Right renal cortex interstitium (tissue), 3 donors: ENCODE data around the gene RAPGEF5. TPM values are rescaled to one million over a fixed set of nuclear protein-coding genes. Genes with fewer than 3 reads are reported as not detected.

Experiments used
- DNase-seq, 3 donors: peaks; one replicate each; pipeline ENCODE4 v3.0.0-alpha.2; 2013; ENCODE audit warnings: low read depth in 3 of 3, low spot score in 2 of 3
- polyA plus RNA-seq, 3 donors: library from polyadenylated mRNA; unstranded; fragments of 120-200 nt; gene quantifications; one replicate each; pipeline ENCODE4 v1.2.1, GENCODE V29; 2013; ENCODE audit not compliant: insufficient read length in 3 of 3

RAPGEF5 gene
- polyA plus RNA-seq, 3 donors: 37.3 to 42.1 (median 38.1) TPM

GRCh38 chr7:22351329-22351692, 5.6 kb downstream of the RAPGEF5 start:
- no peak for DNase-seq

GRCh38 chr7:22350466-22351328, 6.3 kb downstream of the RAPGEF5 start:
- no peak for DNase-seq

GRCh38 chr7:22348379-22348778, 8.6 kb downstream of the RAPGEF5 start:
- DNase-seq: no peak

- no peak for DNase-seq
These were observed 10.4 kb downstream of the RAPGEF5 start for GRCh38 chr7:22346383-22347107.

- no peak for DNase-seq
These were observed 12.3 kb downstream of the RAPGEF5 start for GRCh38 chr7:22344655-22345054.

GRCh38 chr7:22343612-22344011, 13.3 kb downstream of the RAPGEF5 start:
- DNase-seq: no peak

GRCh38 chr7:22343071-22343470, 13.9 kb downstream of the RAPGEF5 start:
- DNase-seq: no peak

- no peak for DNase-seq
These were observed 17.1 kb downstream of the RAPGEF5 start for GRCh38 chr7:22339725-22340390.

- DNase-seq: no peak
These were observed 18.1 kb downstream of the RAPGEF5 start for GRCh38 chr7:22338877-22339276.

- DNase-seq: no peak
These were observed 18.5 kb downstream of the RAPGEF5 start for GRCh38 chr7:22338411-22338810.

GRCh38 chr7:22333680-22334141, 23.2 kb downstream of the RAPGEF5 start:
- no peak for DNase-seq

- no peak for DNase-seq
These were observed 24.5 kb downstream of the RAPGEF5 start for GRCh38 chr7:22332461-22332870.

GRCh38 chr7:22331704-22332103, 25.2 kb downstream of the RAPGEF5 start:
- no peak for DNase-seq

GRCh38 chr7:22330903-22331302, 26.1 kb downstream of the RAPGEF5 start:
- DNase-seq: no peak

GRCh38 chr7:22329816-22330524, 27.0 kb downstream of the RAPGEF5 start:
- DNase-seq: no peak

- DNase-seq: no peak
These were observed 30.8 kb downstream of the RAPGEF5 start for GRCh38 chr7:22326181-22326580.

GRCh38 chr7:22325671-22326070, 31.3 kb downstream of the RAPGEF5 start:
- no peak for DNase-seq

GRCh38 chr7:22323714-22324113, 33.2 kb downstream of the RAPGEF5 start:
- no peak for DNase-seq

GRCh38 chr7:22320416-22320815, 36.5 kb downstream of the RAPGEF5 start:
- no peak for DNase-seq
